H1 (cell line): Measurements from ENCODE around the gene ADA. TPM values are rescaled to one million over a fixed set of nuclear protein-coding genes. Genes with fewer than 3 reads are reported as not detected.
A peak's percentile ranks its signal among the peaks of the same experiment; 100 is the strongest.

Experiments used
- CTCF ChIA-PET: fragments of 300-600 bp; sonication (Branson Sonifier 250); formaldehyde crosslinking; loops from one replicate; lab custom pipeline; 2021; ENCODE audit not compliant: partially characterized antibody; lab: Charles Lee
- POLR2A ChIA-PET: fragments of 300-600 bp; sonication (Branson Sonifier 250); formaldehyde crosslinking; loops from one replicate; lab custom pipeline; 2021; ENCODE audit warnings: inconsistent platforms; ENCODE audit not compliant: partially characterized antibody; lab: Charles Lee
- DNase-seq, 2 experiments: peaks; one replicate each; pipeline versions ENCODE4 v3.0.0 to v3.0.0-alpha.2; 2010 to 2022; ENCODE audit warnings: low spot score in 2 of 2, low read depth in 1 of 2, mixed read lengths in 1 of 2
- FAIRE-seq: peaks from 2 replicates; lab custom pipeline; 2011; peaks lifted over from hg19 to GRCh38; lab: Jason Lieb, UNC
- H2AFZ ChIP-seq: 2 replicates; pipeline ENCODE4 v1.8.1; 2012; ENCODE audit warnings: low read length, inconsistent platforms
- H2AK5ac ChIP-seq: 2 replicates; pipeline ENCODE4 v1.6.1; 2013; ENCODE audit warnings: low read depth, low read length
- H2BK120ac ChIP-seq: replicated peaks from 2 replicates; pipeline ENCODE3; 2013; ENCODE audit warnings: low read depth, low read length, inconsistent platforms
- H2BK12ac ChIP-seq: 2 replicates; pipeline ENCODE4 v1.6.1; 2013; ENCODE audit warnings: low read depth, low read length
- H2BK15ac ChIP-seq: 2 replicates; pipeline ENCODE4 v1.6.1; 2013; ENCODE audit warnings: low read length
- H2BK20ac ChIP-seq: 2 replicates; pipeline ENCODE4 v1.6.1; 2013; ENCODE audit warnings: low read length
- H2BK5ac ChIP-seq: 2 replicates; pipeline ENCODE4 v1.6.1; 2013; ENCODE audit warnings: low read depth, low read length
- H3K14ac ChIP-seq: 2 replicates; pipeline ENCODE4 v1.6.1; 2013; ENCODE audit warnings: inconsistent platforms; ENCODE audit not compliant: insufficient read length
- H3K18ac ChIP-seq: 2 replicates; pipeline ENCODE4 v1.6.1; 2013; ENCODE audit warnings: low read length; ENCODE audit errors: extremely low read depth
- H3K23ac ChIP-seq: 2 replicates; pipeline ENCODE4 v1.6.1; 2013; ENCODE audit warnings: inconsistent platforms; ENCODE audit not compliant: insufficient read length
- H3K23me2 ChIP-seq: 2 replicates; pipeline ENCODE4 v1.6.1; 2013; ENCODE audit warnings: low read depth, low read length
- H3K27ac ChIP-seq: 2 replicates; pipeline ENCODE4 v1.6.1; 2011; ENCODE audit warnings: low read depth, low read length, inconsistent platforms
- H3K27me3 ChIP-seq, 4 experiments: replicated peaks in 1 of 4; 1 replicate in 1 of 4; 2 replicates in 3 of 4; pipeline versions ENCODE4 v1.6.1 to v1.8.1; 2011 to 2013; ENCODE audit warnings: low read length in 3 of 4, mild to moderate bottlenecking in 3 of 4, inconsistent platforms in 2 of 4, mixed read lengths in 2 of 4, moderate library complexity in 1 of 4; ENCODE audit not compliant: control insufficient read depth in 3 of 4, insufficient read depth in 3 of 4; ENCODE audit errors: extremely low read depth in 1 of 4
- H3K36me3 ChIP-seq, 4 experiments: 2 replicates each; pipeline versions ENCODE4 v1.6.1 to v1.8.1; 2011 to 2013; ENCODE audit warnings: mild to moderate bottlenecking in 4 of 4, low read length in 3 of 4, moderate library complexity in 2 of 4, control low read depth in 1 of 4, inconsistent platforms in 1 of 4; ENCODE audit not compliant: insufficient read depth in 4 of 4, control insufficient read depth in 2 of 4
- H3K4ac ChIP-seq: replicated peaks from 2 replicates; pipeline ENCODE3; 2013; ENCODE audit warnings: low read length, low read depth, mixed read lengths, inconsistent platforms; ENCODE audit not compliant: insufficient read length
- H3K4me1 ChIP-seq, 4 experiments: replicated peaks in 1 of 4; 1 replicate in 1 of 4; 2 replicates in 3 of 4; pipeline versions ENCODE4 v1.6.1 to v1.8.1; 2011 to 2013; ENCODE audit warnings: low read length in 3 of 4, inconsistent platforms in 2 of 4, mixed read lengths in 1 of 4; ENCODE audit not compliant: insufficient read depth in 4 of 4, control insufficient read depth in 3 of 4
- H3K4me2 ChIP-seq, 2 experiments: 2 replicates each; pipeline versions ENCODE4 v1.6.1 to v1.8.1; 2011 to 2013; ENCODE audit warnings: low read depth in 2 of 2, low read length in 2 of 2, control low read depth in 1 of 2, inconsistent platforms in 1 of 2, mild to moderate bottlenecking in 1 of 2; ENCODE audit not compliant: insufficient read depth in 1 of 2
- H3K4me3 ChIP-seq, 4 experiments: fragments of 200-600, 300-600 bp in 1 of 4; sonication (generic), shearing (Covaris generic), sonication (Bioruptor Twin) in 1 of 4; 2 replicates each; pipeline versions ENCODE4 v1.5.1 to v1.8.1; 2011 to 2016; ENCODE audit warnings: low read length in 4 of 4, low read depth in 3 of 4, control low read depth in 2 of 4, inconsistent platforms in 2 of 4, mild to moderate bottlenecking in 2 of 4, mixed read lengths in 1 of 4, moderate library complexity in 1 of 4; ENCODE audit not compliant: insufficient read depth in 2 of 4; ENCODE audit errors: extremely low read depth in 1 of 4
- H3K56ac ChIP-seq: replicated peaks from 2 replicates; pipeline ENCODE3; 2013; ENCODE audit warnings: low read depth, mild to moderate bottlenecking, mixed read lengths, low read length, inconsistent platforms; ENCODE audit not compliant: insufficient read length
- H3K79me1 ChIP-seq: 2 replicates; pipeline ENCODE4 v1.6.1; 2013; ENCODE audit warnings: low read depth, low read length, control low read depth
- H3K79me2 ChIP-seq, 2 experiments: 2 replicates each; pipeline versions ENCODE4 v1.6.1 to v1.8.1; 2012 to 2013; ENCODE audit warnings: low read length in 2 of 2, mild to moderate bottlenecking in 2 of 2, inconsistent platforms in 1 of 2; ENCODE audit not compliant: insufficient read depth in 2 of 2, control insufficient read depth in 1 of 2
- H3K9ac ChIP-seq, 4 experiments: replicated peaks in 1 of 4; 1 replicate in 1 of 4; 2 replicates in 3 of 4; pipeline versions ENCODE4 v1.6.1 to v1.8.1; 2011 to 2013; ENCODE audit warnings: low read depth in 3 of 4, low read length in 3 of 4, control low read depth in 2 of 4, mild to moderate bottlenecking in 2 of 4, moderate library complexity in 2 of 4, inconsistent platforms in 1 of 4; ENCODE audit errors: extremely low read depth in 1 of 4
- H3K9me3 ChIP-seq, 2 experiments: 2 replicates each; pipeline versions ENCODE4 v1.6.1 to v1.8.1; 2012 to 2013; ENCODE audit warnings: mild to moderate bottlenecking in 2 of 2, moderate library complexity in 2 of 2, control low read depth in 1 of 2, inconsistent platforms in 1 of 2, low read depth in 1 of 2, low read length in 1 of 2, mixed read lengths in 1 of 2; ENCODE audit not compliant: insufficient read depth in 2 of 2
- H4K20me1 ChIP-seq, 2 experiments: replicated peaks in 1 of 2; 2 replicates each; pipeline versions ENCODE3 to v1.8.1; 2011 to 2013; ENCODE audit warnings: inconsistent platforms in 2 of 2, low read length in 2 of 2, mild to moderate bottlenecking in 1 of 2; ENCODE audit not compliant: insufficient read depth in 2 of 2, control insufficient read depth in 1 of 2
- H4K5ac ChIP-seq: 2 replicates; pipeline ENCODE4 v1.6.1; 2013; ENCODE audit warnings: low read length, low read depth, mixed read lengths, inconsistent platforms; ENCODE audit not compliant: insufficient read length
- H4K8ac ChIP-seq: 2 replicates; pipeline ENCODE4 v1.8.0; 2013; ENCODE audit warnings: mild to moderate bottlenecking, moderate library complexity, low read length, inconsistent platforms; ENCODE audit not compliant: insufficient read depth; ENCODE audit errors: extremely low read depth
- H4K91ac ChIP-seq: replicated peaks from 2 replicates; pipeline ENCODE3; 2013; ENCODE audit warnings: low read length, mixed read lengths, inconsistent platforms; ENCODE audit not compliant: insufficient read length
- BCL11A ChIP-seq, 2 experiments: IDR thresholded peaks; one replicate each; pipeline ENCODE4 v1.6.1; 2011; ENCODE audit warnings: low read depth in 2 of 2, low read length in 2 of 2, mild to moderate bottlenecking in 2 of 2
- CHD1 ChIP-seq: IDR thresholded peaks from 2 replicates; pipeline ENCODE4 v1.6.1; 2012; ENCODE audit warnings: low read depth, low read length, improper control_type of control experiment
- CHD2 ChIP-seq: IDR thresholded peaks from 2 replicates; pipeline ENCODE4 v1.6.1; 2012; ENCODE audit warnings: low read length, improper control_type of control experiment
- JUN ChIP-seq: IDR thresholded peaks from 2 replicates; pipeline ENCODE4 v1.6.1; 2011; ENCODE audit warnings: low read depth, mild to moderate bottlenecking, improper control_type of control experiment, low read length
- KDM5A ChIP-seq: fragments of 200-600 bp; IDR thresholded peaks from 2 replicates; pipeline ENCODE4 v1.7.1; 2012; ENCODE audit warnings: mild to moderate bottlenecking, low read length, inconsistent platforms, mixed read lengths
- POLR2AphosphoS5 ChIP-seq: IDR thresholded peaks from 2 replicates; pipeline ENCODE4 v1.6.1; 2011; ENCODE audit warnings: low read depth, low read length
- SIN3A ChIP-seq, 2 experiments: IDR thresholded peaks in 1 of 2; conservative IDR thresholded peaks in 1 of 2; 2 replicates each; pipeline ENCODE4 v1.6.1; 2011 to 2012; ENCODE audit warnings: low read length in 2 of 2, improper control_type of control experiment in 1 of 2, low read depth in 1 of 2, mild to moderate bottlenecking in 1 of 2
- WGBS, 2 experiments: shearing (Covaris generic) in 1 of 2; methylation state at CpG; one replicate each; pipeline versions ENCODE4 v1.1.6 to v1.1.7; 2013 to 2015; ENCODE audit warnings: low lambda C conversion rate in 2 of 2, mixed read lengths in 2 of 2, inconsistent platforms in 1 of 2, low coverage in 1 of 2, missing lambda C conversion rate in 1 of 2; ENCODE audit not compliant: insufficient replicate concordance in 2 of 2, insufficient coverage in 1 of 2, insufficient read length in 1 of 2; ENCODE audit errors: extremely low coverage in 1 of 2, missing lambda C conversion rate in 1 of 2; 5-methylcytosine and 5-hydroxymethylcytosine counted together
- polyA plus RNA-seq, 7 experiments: library from polyadenylated mRNA; depleted of rRNA in 3 of 7; stranded (reverse) in 5 of 7; unstranded in 2 of 7; fragments of >200 nt in 5 of 7; fragments of 200-250 nt in 2 of 7; gene quantifications; 1 replicate in 5 of 7; 2 replicates in 1 of 7; 4 replicates in 1 of 7; pipeline versions ENCODE4 v1.2.1 to v1.2.3, GENCODE V29; 2011 to 2013; ENCODE audit warnings: missing spikeins in 2 of 7, mixed read lengths in 2 of 7
- total RNA-seq: library from RNA; stranded (reverse); fragmentation: NEBNext Ultra II Directional; extraction: Animal tissue kit (Norgen Biotek cat#: 25700); gene quantifications from 2 replicates; pipeline ENCODE4 v1.2.1, GENCODE V29; 2021

The ADA gene
- total and polyA plus RNA-seq, 2 of the 8 experiments (the other 6 are each of a cell fraction or from before 2014, with no cell fraction given): 19.9 to 32.8 TPM

DNA sequence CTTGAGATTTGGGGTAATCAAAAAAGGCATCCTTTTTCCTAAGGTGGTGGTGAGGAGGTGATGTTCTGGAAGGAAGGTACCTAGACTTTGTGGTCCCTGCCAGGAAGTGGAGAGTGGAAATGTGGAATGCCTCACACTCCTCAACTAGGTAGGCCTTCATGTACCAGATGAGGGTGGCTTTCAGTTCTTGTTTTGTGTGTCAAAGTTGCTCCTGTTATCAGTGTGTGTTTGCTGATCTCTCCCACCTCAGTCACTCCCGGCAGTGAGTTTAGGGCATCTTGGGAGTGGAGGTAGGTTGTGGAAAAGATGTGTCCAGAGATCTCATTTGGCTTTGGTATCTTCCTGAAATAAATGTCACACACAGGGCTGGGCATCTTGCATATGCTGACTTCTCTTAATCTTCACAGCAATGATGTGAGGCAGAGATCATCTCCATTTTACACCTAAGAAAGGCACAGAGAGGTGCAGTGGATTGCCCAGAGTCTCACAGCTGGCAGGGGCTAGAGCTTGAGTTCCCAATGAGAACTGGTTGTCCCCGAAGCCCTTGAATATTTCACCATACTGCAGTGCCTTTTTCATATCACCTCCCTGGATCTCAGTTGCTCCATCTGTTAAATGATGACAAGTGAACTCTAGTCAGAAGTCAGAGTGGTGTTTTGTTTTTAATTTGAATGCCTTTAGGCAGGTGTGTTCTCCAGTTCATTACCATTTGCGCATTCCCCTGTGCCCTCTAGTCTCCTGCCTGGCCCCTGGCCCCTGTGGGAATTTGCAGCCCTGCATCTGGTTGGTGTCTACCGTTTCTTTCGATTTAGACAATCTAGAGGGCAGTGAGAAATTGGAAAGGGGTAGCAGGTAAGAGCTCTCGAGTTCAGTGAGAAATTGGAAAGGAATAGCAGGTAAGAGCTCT, 66.2 kb downstream of the ADA start:
- Histone ChIP-seq H3K14ac (no peak overlapping the region), H2AFZ (no peak overlapping the region), H4K91ac (no peak overlapping the region), H3K23ac (no peak overlapping the region), H2BK120ac (no peak overlapping the region), H2AK5ac (peak overlapping the region; percentile 2; the same call in 1 of the 2 replicates), H3K56ac (no peak overlapping the region), H3K4me2 (peak overlapping the region; percentile 41 to 53; a peak in 3 of 4 replicates), H2BK20ac (no peak overlapping the region), H3K36me3 (no peaks in the 10 kb centered on the region), H3K79me1 (peaks cover 2% of the 10 kb centered on the region; the same call in 1 of the 2 replicates), H3K4ac (no peak overlapping the region), H2BK5ac (no peak overlapping the region), H3K4me1 (peaks cover 7 to 17% (median 11%) of the 10 kb centered on the region in 4 experiments), H2BK15ac (no peak overlapping the region; the same call in 1 of the 2 replicates), H3K27ac (no peak overlapping the region), H2BK12ac (no peak overlapping the region; the same call in 1 of the 2 replicates), H4K5ac (no peak overlapping the region), H3K79me2 (no peaks in the 10 kb centered on the region), H3K23me2 (no peaks in the 10 kb centered on the region), H3K27me3 (no peaks in the 10 kb centered on the region), H4K20me1 (peaks cover 0 to 1% of the 10 kb centered on the region in 2 experiments), H4K8ac (no peak overlapping the region), H3K9ac (no peak overlapping the region), H3K9me3 (no peaks in the 10 kb centered on the region), H3K4me3 (peak overlapping the region in 1 of 4 experiments; percentile 9; a peak in 1 of 8 replicates), H3K18ac (no peak overlapping the region)
- FAIRE-seq: no peak
- WGBS, 2 experiments: 75% methylated on average over 6 of the region's 6 CpGs; no CpG with 5 or more reads in 1 of the 2 experiments
- ChIA-PET POLR2A (interaction anchor here (1.0 kb wide), 1 partner anchor 34 kb away, joined by 3 read pairs; no protein-coding TSS in a partner anchor), CTCF (interaction anchor here (0.8 to 3.3 kb wide), 8 partner anchors 9 to 202 kb away, joined by 4 to 18 read pairs (median 8); no protein-coding TSS in a partner anchor)
- DNase-seq: no peak
- TF ChIP-seq POLR2AphosphoS5 (no peak), CHD1 (no peak), SIN3A (conservative IDR thresholded peaks at IDR 0.05 in 1 of 2, IDR thresholded peaks at IDR 0.05 in 1 of 2; ENCODE audit: low read depth in 1 of 2, low read length in 2 of 2) (no peak), KDM5A (no peak), BCL11A (IDR thresholded peaks at IDR 0.05; ENCODE audit: low read depth in 2 of 2, low read length in 2 of 2) (no peak), CHD2 (no peak), JUN (no peak)
